Posterior vena cava (tissue), 2 donors: ENCODE measurements around the gene ITSN1. TPM values are rescaled to one million over a fixed set of nuclear protein-coding genes. Genes with fewer than 3 reads are reported as not detected.
"Not testable (repeated sequence)": the region's sequence is repeated elsewhere in the genome, so short reads cannot be mapped to it uniquely, and the experiment has no call there.

Source experiments
- DNase-seq: peaks from one replicate; pipeline ENCODE4 v3.0.0-alpha.2; 2020; ENCODE audit warnings: low spot score
- intact Hi-C, 2 donors: fragments of 100-400 bp; cut with DNase I; formaldehyde crosslinking; loops; one replicate each; pipeline versions ENCODE4 v1.14.1 to v1.14.2; 2022 to 2023
- total RNA-seq, 2 donors: library from RNA; stranded (reverse); fragmentation: NEBNext Ultra II Directional; extraction: Animal tissue kit (Norgen Biotek cat#: 25700); gene quantifications; one replicate each; pipeline ENCODE4 v1.2.1, GENCODE V29; 2021
- donor health status: DM: yes; HTN: yes; CAD: no.
- donor health status: DM: yes; HTN: yes; CAD: no.

ITSN1 gene
- total RNA-seq, 2 donors from 2014 or later, result 60.9 to 73.0 TPM

DNA sequence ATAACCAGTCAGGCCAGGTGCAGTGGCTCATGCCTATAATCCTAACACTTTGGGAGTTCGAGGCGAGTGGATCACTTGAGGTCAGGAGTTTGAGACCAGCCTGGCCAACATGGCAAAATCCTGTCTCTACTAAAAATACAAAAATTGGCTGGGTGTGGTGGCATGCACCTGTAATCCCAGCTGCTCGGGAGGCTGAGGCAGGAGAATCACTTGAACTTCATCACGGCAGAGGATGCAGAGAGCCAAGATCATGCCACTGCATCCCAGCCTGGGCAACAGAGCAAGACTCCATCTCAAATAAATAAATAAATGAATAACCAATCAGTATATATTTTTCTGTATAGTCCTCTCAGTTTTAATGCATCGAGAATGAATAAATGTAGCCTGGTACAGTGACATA is 146.1 kb downstream of the ITSN1 start:
- intact Hi-C loops, DNase-seq: not testable (repeated sequence)

DNA sequence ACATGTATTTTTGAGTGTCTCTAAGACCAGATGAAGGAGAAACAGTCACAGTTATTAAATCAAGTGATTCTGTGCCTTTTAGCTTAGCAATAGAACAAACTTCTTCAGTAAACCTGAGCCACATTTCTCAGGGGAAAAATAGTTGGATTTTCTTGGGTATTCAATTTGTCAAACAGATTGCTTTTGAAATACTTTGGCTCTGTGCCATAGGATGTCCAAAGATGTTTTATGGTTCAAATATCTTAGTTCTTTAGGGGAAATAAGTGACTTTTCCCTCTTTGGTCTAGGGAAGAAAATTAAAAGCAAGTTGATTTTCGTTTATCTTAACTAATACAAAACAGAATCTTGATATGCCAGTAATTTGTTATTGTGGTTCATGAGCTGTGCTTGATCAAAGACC is 147.4 kb downstream of the ITSN1 start:
- intact Hi-C loops, result no loop called here
- no peak for DNase-seq

DNA sequence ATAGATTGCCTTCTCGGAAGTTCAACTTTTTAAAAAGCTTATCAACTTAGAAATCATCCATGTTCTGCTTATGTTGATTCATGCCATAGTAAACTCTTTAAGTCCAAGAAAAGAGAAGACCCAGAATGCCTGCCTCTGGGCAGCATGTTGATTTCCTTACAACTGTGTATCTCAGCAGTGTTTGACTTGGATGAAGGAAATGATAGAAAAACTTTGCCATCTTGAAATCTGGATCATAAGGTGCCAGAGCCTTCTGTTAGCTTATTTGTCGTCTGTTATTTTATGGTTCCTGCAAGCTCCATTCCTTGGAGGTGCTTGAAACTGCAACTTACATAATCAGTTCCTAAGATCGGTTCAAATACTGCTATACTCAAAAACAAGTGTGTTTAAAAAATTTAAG is 148.8 kb downstream of the ITSN1 start:
- DNase-seq, result no peak
- intact Hi-C loops, result no loop called here

DNA sequence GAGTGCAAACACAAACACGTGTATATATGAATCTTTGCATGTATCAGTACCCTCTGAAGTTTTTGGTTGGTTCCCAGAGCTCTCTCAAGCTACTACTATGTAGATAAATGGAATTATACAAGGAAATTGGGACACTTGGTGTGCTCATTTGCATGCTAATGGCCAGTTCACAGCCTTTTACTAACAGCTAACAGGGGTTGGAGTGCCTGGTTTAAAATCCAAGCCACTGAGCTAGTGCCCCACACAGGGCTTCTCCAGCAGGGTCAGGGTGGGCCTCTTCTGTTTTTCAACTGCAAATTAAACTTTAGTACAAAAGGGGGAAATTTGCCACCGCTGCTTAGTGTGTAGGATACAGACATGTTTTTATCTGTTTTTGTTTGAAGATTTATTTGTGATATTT is 152.3 kb downstream of the ITSN1 start:
- intact Hi-C loops, result no loop called here
- no peak for DNase-seq

DNA sequence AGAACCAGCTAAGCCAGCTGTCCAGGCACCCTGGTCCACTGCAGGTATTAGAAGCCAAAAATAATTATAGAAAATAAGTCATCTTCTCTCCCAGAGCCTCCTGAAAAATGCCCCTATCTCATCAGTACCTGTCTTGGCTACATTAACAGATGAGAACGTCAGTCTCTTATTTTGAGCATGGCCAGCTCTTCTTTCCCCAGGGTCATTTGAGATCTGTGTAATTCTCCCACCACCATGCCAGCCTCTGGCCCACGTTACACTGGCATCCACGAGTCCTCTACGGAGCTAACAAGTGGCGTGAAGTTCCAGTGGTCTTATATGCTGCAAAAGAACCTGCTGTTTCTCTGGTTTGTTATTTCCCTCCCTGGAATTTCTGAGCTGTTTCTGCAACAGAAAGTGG is 155.3 kb downstream of the ITSN1 start:
- DNase-seq, result no peak
- intact Hi-C loops, result no loop called here

DNA sequence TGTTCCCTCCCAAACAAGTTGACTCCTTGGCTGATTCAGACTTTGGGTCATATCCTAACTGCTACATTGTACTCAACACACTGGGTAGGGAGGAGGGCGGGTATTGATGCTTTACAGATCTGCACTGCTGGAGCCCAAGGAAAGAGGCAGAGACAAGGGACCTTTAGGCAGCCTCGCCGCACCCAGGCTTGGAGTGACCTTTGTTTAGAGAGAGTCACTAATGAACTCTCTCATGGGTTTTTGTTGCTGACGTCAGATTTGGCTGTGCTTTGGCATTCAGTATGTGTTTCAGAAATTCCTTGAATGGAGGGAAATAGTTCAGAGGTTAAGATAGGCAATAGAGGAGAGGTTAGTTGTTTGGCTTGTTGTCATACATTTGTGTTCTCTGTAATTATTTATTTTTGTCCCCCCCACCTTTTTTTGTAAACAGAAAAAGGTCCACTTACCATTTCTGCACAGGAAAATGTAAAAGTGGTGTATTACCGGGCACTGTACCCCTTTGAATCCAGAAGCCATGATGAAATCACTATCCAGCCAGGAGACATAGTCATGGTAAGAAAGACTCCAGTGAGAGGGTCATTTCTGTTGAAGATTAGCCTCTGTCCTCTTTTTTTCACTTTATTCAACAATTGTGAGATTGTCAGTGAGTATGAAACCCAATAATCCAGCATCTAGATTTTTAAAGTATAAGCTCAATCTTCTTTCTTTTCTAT is 157.2 kb downstream of the ITSN1 start:
- peak; percentile 88 for DNase-seq
- intact Hi-C loops, result no loop called here

DNA sequence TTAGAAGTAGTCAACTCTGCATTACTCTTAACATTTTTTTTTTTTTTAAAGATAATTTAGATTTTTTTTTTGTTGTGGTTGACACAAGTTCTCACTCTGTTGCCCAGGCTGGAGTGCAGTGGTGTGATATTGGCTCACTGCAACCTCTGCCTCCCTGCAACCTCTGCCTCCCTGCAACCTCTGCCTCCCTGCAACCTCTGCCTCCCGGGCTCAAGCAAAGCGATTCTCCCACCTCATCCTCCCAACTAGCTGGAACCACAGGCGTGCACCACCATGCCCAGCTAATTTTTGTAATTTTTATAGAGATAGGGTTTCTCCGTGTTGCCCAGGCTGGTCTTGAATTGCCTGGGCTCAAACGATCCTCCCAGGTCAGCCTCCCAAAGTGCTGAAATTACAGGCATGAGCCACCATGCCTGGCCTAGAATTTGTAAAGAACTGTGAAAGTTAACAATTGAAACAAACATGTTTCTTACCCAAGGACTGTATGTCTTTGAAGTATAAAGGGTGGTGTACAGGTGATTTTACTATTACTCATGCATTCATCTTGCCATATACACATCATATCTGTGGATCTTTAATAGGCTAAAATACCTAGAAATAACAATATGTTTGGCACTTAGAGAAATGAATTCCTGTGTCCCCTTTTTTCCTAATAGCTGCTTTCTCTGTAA is 158.6 kb downstream of the ITSN1 start:
- no peak for DNase-seq
- intact Hi-C loops, result no loop called here

DNA sequence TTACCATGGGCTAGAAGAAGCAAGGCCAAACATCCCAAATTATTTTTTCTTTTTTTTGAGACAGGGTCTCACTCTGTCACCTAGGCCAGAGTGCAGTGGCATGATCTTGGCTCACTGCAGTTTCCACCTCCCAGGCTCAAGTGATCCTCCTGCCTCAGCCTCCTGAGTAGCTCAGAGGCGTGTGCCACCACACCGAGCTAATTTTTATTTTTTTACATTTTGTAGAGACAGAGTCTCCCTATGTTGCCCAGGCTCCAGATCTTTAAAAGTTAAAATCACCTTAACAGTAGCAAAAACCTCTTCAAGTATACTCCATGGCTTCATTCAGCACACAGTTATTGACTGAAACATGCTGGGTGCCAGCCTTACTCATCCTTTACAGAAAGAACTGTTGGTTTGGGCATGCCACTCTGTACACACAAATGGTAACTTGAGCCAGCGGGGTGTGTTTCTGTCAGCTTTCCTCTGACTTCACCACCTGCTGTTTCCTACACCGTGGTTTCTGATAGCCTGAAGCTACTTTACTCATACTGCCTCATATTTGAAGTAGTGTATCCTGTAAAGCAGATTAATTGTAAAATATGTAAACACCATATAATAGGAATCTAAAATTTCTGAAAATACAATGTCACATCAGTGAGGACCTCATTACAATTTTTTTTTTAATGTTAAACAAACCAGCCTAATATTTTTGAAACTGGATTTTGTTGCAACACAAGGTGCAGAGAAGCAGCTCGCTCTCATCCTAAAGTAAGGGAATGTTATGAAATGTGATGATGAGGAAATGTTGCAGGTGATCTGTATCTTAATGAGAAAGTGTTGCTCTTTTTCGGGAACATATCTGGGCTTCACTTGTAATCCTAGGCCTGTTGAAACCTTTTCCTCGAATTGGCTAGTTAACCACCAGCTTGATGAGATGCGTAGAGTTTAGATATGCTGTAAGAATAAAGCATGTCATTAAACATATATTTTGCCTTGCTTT is 159.4 kb downstream of the ITSN1 start:
- intact Hi-C loops, result no loop called here

DNA sequence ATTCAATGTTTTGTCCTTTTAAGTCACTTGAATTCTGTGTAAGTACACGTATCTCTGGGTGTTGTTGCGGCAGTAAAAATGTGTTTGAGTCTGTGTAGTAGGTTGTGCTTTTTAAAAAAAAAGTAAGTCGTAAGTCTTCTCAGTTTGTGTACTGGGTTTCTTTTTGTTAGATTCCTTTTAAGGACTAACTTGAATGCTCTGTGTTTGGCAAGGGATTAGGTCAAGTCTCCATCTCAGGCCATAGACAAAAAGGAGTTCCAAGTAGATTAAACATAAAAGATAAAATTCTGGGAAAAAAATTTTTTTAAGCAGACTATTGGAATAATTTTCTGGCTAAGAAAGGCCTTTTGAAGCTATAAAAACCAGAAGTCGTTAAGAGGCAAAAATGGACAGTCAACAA is 160.2 kb downstream of the ITSN1 start:
- no peak for DNase-seq
- intact Hi-C loops, result no loop called here

More for the DNA sequence above, 159.4 kb downstream of the ITSN1 start:
- DNase-seq, result no peak

DNA sequence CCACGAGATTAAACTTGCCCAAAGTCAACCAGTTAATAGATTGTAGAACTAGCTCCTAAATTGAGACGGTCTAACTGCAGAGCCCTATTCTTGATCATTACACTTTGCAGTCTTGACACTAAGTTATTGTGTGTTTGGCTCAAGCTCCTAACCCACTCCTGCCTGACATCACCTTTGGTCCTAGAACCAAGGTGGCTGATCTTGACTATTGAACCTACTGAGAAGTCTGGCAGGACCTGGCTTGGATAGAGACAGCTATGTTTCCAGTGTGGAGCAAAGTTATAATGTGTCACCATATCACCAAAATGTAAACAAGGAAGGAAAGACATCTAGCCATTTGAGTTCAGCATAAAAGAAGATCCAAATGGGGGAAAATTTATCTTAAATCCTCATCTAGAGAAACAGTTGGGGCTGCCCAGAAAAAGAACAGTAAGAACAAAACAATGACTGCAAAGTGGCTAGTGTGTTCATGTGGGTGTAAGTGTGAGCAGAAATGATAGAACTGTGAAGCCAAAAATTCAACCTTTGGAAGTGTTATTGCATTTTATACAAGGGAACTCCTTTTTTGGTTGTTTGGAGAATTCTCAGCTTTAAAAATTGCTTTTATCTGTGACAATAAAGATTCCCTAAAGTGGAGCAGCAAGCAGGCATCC is 166.5 kb downstream of the ITSN1 start:
- no peak for DNase-seq
- intact Hi-C loops, result no loop called here

DNA sequence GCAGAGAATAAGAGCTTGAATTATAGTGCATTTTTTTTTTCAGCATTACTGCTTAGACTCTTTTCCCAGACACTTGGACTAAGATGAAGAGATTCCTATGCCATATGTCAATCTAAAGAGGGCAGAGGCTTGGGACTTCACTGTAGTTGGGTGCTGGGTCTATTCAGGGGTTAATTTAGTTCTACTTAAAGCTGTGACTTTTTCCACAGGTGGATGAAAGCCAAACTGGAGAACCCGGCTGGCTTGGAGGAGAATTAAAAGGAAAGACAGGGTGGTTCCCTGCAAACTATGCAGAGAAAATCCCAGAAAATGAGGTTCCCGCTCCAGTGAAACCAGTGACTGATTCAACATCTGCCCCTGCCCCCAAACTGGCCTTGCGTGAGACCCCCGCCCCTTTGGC is 168.5 kb downstream of the ITSN1 start:
- DNase-seq, result no peak
- intact Hi-C loops, result no loop called here

DNA sequence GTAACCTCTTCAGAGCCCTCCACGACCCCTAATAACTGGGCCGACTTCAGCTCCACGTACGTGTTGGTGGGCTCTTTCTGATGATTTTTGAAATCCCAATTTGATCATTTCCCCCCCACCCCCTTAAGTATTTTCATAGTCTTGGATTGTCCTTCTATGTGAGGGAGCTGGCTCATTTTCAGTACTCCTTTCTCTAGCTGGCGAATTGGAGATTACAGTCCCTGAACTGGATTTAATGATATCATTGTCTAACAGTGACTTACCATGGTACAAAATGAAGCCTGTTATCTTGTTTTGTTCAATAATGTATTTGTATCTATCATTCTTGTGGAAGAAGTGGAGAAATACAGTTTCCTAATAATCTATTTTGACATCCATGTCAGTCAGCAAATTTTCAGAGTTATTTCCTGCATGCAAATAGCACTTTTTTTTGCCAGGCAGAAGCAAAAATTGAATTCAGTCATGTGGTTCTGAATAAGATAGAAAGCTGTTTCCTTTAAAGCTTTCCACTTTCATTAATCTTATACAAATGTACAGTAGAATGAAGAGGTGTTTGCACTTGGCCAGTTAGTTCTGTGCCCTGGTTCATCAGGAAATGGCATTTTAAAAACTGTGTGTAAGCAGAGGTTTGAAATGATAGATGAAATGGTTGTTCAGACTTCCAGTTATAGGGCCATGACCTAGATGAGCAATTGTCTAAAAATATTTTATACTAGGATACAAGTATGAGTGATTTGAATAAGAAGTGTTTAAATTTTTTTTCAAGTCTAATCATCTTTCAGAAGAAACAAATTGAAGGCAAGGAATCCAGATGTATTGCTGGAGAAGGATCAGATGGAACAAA is 169.1 kb downstream of the ITSN1 start:
- intact Hi-C loops, result no loop called here
- no peak for DNase-seq

DNA sequence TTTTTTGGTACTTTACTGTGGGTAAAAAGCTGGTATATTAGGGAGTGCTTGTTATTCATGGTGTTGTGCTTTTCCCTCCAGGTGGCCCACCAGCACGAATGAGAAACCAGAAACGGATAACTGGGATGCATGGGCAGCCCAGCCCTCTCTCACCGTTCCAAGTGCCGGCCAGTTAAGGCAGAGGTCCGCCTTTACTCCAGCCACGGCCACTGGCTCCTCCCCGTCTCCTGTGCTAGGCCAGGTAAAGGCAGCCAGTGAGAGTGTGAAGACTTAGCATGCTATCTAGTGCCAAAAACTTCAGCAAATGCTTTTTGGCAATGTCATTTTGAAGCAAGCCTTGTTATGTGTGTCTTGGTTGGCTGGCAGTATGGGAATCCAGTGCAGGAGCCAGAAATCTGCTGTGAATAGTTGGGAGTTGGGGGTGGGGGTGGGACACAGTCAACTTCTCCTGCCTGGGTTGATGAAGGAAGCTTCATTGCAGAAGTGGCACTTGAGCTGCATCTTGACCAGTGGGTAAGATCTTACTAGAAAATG is 171.6 kb downstream of the ITSN1 start:
- DNase-seq, result no peak
- intact Hi-C loops, result no loop called here

DNA sequence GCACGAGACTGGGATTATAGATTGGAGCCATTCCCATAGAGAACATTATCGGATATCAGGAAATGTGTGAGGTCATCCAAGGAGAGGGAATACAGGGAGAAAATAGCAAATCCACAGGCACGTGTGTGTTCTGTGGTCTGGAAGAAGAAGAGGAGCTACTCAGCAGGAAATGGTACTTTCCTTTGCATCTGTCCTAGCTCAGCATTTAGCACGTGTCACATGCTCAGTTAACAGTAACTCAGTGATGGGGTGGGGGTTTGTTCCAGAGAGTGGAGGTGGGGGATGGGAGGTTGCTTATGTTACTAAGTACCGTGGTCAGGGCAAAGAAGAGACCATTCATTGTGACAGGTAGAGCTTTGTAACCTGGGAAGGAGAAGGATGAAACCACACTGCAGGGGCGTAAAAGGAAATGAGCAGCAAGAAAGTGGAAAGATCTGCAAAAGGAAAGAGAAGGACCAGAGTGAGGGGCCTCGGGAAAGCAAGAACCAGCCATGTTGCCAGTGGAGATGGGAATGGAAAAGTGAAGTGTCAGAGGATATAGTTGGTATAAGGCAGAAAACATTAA is 172.9 kb downstream of the ITSN1 start:
- intact Hi-C loops, result no loop called here
- DNase-seq, result no peak

DNA sequence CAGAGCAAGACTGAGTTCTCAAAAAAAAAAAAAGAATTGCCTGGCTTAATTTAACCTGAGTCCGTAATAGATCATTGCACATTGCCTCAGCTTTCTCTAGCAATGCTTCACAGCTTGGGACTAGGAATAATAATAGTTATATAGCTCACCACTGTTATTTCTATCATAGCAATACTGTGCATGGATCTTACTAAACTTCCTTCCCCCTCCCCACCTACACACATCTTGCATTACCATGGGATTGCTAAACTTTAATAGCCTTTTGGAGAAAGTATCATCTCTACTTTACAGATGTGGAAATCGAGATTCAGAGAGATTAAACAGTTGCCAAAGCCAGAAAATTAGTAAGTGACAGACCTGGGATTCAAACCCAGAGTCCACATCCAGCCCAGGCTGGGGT is 173.9 kb downstream of the ITSN1 start:
- no peak for DNase-seq
- intact Hi-C loops, result no loop called here

DNA sequence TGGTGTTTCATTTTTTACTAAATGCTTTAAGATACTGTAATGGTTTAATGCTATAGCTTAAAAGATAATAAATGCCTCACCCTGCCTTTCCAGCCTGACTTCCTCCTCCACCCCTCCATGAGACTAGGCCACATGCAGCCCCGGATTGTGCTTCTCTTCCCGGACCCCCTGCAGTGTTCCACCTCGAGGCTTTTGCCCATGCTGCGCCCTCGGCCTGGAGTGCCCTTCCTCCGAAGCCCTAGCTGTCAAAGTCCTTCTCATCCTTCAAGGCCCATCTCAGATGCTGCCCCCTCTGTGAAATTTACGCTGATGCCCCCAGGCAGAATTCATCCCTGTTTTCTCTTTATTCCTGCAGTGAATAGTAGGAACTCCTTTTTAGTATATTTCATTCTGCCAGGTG is 174.8 kb downstream of the ITSN1 start:
- intact Hi-C loops, result no loop called here
- no peak for DNase-seq

DNA sequence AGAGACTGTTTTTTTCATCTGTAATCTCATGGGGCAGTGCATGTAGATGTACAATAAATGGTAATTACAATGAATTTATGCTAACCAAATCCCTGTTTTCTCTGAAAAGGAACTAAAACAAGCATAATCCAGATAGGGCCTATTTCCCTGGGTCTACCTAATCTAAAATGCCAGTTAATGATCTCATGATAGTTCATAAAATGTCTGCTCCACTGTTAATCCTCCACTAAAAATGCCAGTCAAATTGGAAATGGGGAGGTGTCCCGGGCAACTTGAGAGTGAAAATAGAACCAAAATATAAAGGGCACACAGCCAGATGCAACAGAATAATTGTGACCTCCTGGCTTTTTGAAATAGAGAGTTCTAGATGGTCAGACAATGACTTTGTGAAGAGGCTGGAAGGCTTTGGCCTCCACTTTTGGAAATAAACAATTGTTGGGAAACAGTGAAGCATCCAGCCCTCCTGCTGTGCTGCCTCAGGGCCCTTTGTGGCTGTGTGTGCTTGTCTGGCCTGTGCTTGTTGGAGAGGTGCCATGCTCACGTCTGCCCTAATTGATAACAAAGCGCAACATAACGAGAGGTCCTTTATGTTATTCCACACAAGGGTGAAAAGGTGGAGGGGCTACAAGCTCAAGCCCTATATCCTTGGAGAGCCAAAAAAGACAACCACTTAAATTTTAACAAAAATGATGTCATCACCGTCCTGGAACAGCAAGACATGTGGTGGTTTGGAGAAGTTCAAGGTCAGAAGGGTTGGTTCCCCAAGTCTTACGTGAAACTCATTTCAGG is 175.6 kb downstream of the ITSN1 start:
- intact Hi-C loops, result no loop called here
- DNase-seq, result no peak
